Erythroblast (primary cell): ENCODE data around the gene STOML3.

ENCODE experiments used
- GATA1 ChIP-seq: IDR thresholded peaks from 2 replicates; pipeline ENCODE4 v1.6.1; 2011; ENCODE audit warnings: low read depth, mild to moderate bottlenecking, control low read depth, low read length, moderate library complexity
- POLR2A ChIP-seq: IDR thresholded peaks from 2 replicates; pipeline ENCODE4 v1.6.1; 2011; ENCODE audit warnings: mild to moderate bottlenecking, low read length

GRCh38 chr13:39012608-39013007 is 22.0 kb upstream of the STOML3 start:
- TF ChIP-seq POLR2A (no peak), GATA1 (no peak)
